ENCODE results near the gene GADD45B. TPM values are rescaled to one million over a fixed set of nuclear protein-coding genes. Genes with fewer than 3 reads are reported as not detected.
A peak's percentile ranks its signal among the peaks of the same experiment; 100 is the strongest.
"Not testable (repeated sequence)": the region's sequence is repeated elsewhere in the genome, so short reads cannot be mapped to it uniquely, and the experiment has no call there.

GADD45B gene
- total RNA-seq, 1 donor from 2014 or later = 102 TPM

DNA sequence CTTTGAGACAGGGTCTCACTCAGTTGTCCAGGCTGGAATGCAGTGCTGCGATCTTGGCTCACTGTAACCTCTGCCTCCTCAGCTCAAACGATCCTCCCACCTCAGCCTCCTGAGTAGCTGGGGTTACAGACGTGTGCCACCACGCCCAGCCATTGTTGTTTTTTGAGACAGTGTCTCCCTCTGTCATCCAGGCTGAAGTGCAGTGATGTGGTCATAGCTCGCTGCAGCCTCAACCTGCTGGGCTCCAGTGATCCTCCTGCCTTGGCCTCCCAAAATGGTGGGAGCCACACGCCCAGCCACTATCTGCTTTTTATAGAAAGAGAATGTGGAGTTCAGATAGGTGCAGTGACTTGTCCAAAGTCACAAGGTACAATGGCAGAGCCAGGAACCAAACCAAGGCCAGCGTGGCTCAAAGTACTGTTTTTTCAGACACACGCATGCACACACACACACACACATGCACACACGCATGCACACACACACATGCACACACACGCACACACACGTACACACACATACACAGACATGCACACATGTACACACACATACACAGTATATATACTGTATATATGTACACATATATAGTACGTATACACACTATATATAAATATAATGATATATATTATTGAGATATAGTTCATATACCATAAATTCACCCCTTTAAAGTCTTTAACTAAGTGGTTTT lies 6.6 kb downstream of the GADD45B start:
- intact Hi-C loops (cut with micrococcal nuclease) = no loop called here
- peaks cover 18% of the 10 kb centered on the region for H3K4me1 Mint-ChIP-seq
- peak; percentile 56 for DNase-seq
- H3K4me3 Mint-ChIP-seq = no peak overlapping the region
- H3K27me3 Mint-ChIP-seq = peaks cover 22% of the 10 kb centered on the region
- H3K36me3 Mint-ChIP-seq (ENCODE audit: low read depth) = peaks cover 17% of the 10 kb centered on the region
- peaks cover 5% of the 10 kb centered on the region for H3K9me3 Mint-ChIP-seq
- H3K27ac Mint-ChIP-seq = no peak overlapping the region

DNA sequence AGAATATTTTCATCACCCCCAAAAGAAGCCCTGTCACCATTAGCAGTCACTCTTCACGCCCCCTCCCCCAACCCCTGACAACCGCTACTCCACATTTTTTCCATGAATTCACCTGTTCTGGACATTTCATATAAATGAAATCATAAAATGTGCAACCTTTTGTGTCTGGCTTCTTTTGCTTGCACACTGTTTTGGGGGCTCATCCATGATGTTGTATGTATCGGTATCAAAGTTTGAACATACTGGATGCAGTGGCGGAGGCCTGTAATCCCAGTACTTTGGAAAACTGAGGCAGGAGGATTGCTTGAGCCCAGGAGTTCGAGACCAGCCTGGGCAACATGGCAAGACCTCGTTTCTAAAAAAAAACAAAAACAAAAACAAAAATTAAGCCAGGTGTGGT lies 7.2 kb downstream of the GADD45B start:
- intact Hi-C loops (cut with micrococcal nuclease) = no loop called here
- no peak overlapping the region for H3K4me3 Mint-ChIP-seq
- peaks cover 11% of the 10 kb centered on the region for H3K36me3 Mint-ChIP-seq (ENCODE audit: low read depth)
- DNase-seq = no peak
- H3K27me3 Mint-ChIP-seq = peaks cover 28% of the 10 kb centered on the region
- peaks cover 16% of the 10 kb centered on the region for H3K4me1 Mint-ChIP-seq
- H3K27ac Mint-ChIP-seq = no peak overlapping the region
- peaks cover 5% of the 10 kb centered on the region for H3K9me3 Mint-ChIP-seq

DNA sequence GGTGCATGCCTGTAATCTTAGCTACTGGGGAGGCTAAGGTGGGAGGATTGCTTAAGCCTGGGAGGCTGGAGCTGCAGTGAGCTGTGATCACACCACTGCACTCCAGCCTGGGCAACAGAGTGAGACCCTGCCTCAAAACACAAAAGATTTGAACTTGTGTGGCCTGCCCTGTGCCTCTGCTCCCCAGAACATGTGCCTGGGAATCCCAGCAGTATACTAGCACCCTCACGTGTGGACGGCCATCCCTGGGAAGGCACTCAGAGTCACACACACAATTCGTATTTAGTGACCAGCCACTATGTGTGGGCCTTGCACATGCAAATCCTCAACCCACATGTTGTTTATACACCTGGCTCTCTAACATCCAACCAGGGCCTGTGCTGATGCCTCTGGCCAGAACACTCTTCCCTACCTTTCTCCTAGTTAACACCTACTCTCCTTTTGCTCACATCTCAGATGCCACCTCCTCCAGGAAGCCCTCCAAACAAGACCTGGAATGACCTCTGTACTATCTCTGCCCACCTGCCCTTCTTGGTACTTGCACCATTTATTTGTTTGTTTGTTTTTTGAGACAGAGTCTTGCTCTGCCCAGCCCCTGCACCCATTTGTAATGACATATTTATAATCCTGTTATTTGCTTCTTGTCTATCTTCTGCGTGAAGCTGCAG lies 7.7 kb downstream of the GADD45B start:
- peaks cover 5% of the 10 kb centered on the region for H3K9me3 Mint-ChIP-seq
- H3K27ac Mint-ChIP-seq = no peak overlapping the region
- H3K27me3 Mint-ChIP-seq = peaks cover 32% of the 10 kb centered on the region
- no peak overlapping the region for H3K4me3 Mint-ChIP-seq
- peaks cover 14% of the 10 kb centered on the region for H3K4me1 Mint-ChIP-seq
- intact Hi-C loops (cut with micrococcal nuclease) = no loop called here
- no peak for DNase-seq
- peaks cover 6% of the 10 kb centered on the region for H3K36me3 Mint-ChIP-seq (ENCODE audit: low read depth)

DNA sequence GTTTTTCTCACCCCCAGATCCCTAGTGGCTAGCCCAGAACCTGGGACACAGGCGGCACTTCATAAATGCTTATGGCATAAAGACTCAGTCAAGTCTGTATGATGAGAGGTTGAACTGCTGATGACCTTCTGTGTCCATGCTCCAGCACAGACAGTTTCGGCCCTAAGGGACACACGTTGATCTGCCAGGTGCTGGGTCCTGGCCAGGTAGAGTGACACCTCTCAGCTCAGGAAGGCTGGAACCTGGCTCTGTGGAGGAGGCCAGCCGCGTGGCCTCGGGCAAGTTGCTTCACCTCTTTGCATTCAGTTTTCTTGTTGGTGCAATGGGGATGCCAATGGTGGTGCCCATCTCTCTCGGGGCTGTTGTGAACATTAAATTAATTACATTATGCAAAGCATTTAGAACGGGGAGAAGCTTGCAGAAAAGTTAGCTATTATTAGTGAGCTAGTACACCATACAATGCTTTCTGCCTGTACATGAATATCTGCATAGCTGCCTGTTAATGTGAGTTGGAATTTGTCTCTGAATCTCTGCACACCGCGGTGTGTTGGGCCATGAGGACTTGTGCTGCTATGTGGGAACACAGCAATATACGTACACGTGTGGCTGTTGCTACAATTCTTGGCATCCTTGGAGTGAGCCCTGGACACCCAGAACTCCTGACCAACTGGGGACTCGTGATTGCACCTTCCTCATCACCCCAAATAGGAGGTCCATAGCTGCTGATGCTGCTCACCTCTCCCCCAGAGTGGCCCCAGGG lies 8.4 kb downstream of the GADD45B start:
- H3K4me1 Mint-ChIP-seq = peaks cover 13% of the 10 kb centered on the region
- peaks cover 4% of the 10 kb centered on the region for H3K36me3 Mint-ChIP-seq (ENCODE audit: low read depth)
- H3K27me3 Mint-ChIP-seq = peaks cover 35% of the 10 kb centered on the region
- no peak overlapping the region for H3K27ac Mint-ChIP-seq
- H3K4me3 Mint-ChIP-seq = no peak overlapping the region
- intact Hi-C loops (cut with micrococcal nuclease) = no loop called here
- no peak for DNase-seq
- H3K9me3 Mint-ChIP-seq = peaks cover 5% of the 10 kb centered on the region

DNA sequence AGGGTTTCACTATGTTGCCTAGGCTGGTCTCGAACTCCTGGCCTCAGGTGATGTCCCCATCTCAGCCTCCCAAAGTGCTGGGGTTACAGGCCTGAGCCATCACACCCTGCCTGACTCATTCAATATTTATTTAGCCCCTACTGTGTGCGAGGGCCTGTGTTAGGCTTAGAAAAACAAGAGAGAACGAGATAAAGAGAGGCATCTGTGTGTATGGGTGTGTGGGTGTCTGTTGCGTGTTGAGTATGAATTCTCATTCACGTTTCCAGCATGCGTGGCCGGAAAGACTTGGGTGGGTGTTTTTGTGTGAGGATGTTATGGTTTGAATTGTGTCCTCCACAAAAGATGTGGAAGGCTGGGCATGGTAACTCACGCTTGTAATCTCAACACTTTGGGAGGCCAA lies 9.5 kb downstream of the GADD45B start:
- Mint-ChIP-seq H3K4me3 (no peak overlapping the region), H3K27me3 (peaks cover 43% of the 10 kb centered on the region), H3K9me3 (peaks cover 5% of the 10 kb centered on the region), H3K27ac (no peak overlapping the region), H3K36me3 (ENCODE audit: low read depth) (peaks cover 4% of the 10 kb centered on the region), H3K4me1 (peaks cover 9% of the 10 kb centered on the region)
- intact Hi-C loops (cut with micrococcal nuclease) = no loop called here
- no peak for DNase-seq

DNA sequence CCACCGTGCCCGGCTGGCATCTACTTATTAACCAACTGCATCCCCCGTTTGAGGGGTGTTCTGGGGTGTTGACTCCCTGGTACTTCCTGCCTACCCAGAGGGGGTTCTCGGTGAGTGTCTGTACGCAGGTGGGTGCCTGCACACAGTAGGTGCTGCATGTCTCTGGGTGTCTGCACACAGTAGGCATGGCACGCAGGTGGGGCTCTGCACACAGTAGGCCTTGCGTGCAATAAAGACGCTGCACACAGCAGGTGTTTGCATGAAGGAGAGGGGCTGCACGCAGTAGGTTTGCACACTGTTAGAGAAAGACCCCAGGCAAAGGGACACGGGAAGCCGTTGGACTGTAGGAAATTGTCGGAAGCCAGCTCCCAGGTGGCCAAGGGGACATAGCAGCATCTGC lies 11.2 kb downstream of the GADD45B start:
- no peak overlapping the region for H3K27ac Mint-ChIP-seq
- no peak overlapping the region for H3K4me3 Mint-ChIP-seq
- intact Hi-C loops (cut with micrococcal nuclease) = no loop called here
- DNase-seq = no peak
- peaks cover 4% of the 10 kb centered on the region for H3K36me3 Mint-ChIP-seq (ENCODE audit: low read depth)
- peaks cover 54% of the 10 kb centered on the region for H3K27me3 Mint-ChIP-seq
- H3K4me1 Mint-ChIP-seq = peaks cover 12% of the 10 kb centered on the region
- H3K9me3 Mint-ChIP-seq = peaks cover 5% of the 10 kb centered on the region

DNA sequence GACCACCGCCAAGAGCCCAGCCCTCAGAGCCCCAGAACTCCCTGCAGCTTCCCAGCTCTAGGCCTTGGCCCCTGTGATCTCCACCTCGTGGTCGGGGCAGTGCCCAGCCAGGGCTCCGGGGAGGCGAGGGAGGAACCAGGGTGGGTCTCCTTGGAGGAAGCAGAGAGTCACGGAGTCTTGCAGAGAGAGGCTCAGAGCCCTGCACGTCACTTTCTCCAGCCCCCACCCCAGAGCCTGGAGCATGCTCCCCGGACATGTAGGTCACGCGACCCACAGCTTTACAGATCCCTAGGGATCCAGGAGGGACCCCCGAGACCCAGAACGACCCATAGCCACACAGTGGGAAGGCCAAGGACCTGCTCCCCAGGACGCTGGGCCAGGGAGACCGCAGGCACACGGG lies 11.9 kb downstream of the GADD45B start:
- Mint-ChIP-seq H3K9me3 (peaks cover 5% of the 10 kb centered on the region), H3K27me3 (peaks cover 62% of the 10 kb centered on the region), H3K27ac (no peak overlapping the region), H3K4me3 (no peak overlapping the region), H3K36me3 (ENCODE audit: low read depth) (peaks cover 4% of the 10 kb centered on the region), H3K4me1 (peaks cover 16% of the 10 kb centered on the region)
- DNase-seq = peak; percentile 57
- intact Hi-C loops (cut with micrococcal nuclease) = no loop called here

DNA sequence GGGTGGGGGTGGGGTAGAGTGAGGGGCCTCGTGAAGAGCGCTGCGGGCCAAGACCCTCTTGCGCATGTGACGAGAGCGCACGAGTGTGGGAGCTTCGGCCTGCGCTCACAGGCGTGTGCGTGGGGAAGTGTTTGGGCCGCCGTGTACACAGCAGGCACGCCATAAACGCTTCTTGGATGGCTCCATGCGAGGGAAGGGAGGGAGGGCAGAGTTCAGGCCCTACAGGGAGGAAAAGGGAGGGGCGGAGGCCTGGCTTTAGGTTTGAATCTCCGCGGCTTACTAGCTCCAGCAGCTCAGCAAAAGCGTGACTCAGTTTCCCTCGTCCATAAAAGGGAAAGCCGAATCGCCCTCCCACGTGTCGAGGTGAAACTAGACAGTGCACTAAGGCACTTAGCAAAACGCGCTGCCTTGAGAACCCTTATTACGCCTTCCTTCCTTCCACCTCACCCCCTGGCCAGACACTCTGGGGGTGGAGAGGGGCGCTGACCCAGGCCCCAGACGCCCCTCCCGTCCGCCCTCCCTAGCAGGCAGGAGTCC lies 12.5 kb downstream of the GADD45B start:
- Mint-ChIP-seq H3K27ac (no peak overlapping the region), H3K4me3 (no peak overlapping the region), H3K4me1 (peaks cover 16% of the 10 kb centered on the region), H3K27me3 (peaks cover 65% of the 10 kb centered on the region), H3K36me3 (ENCODE audit: low read depth) (peaks cover 4% of the 10 kb centered on the region), H3K9me3 (peaks cover 5% of the 10 kb centered on the region)
- DNase-seq = no peak
- intact Hi-C loops (cut with micrococcal nuclease) = no loop called here

DNA sequence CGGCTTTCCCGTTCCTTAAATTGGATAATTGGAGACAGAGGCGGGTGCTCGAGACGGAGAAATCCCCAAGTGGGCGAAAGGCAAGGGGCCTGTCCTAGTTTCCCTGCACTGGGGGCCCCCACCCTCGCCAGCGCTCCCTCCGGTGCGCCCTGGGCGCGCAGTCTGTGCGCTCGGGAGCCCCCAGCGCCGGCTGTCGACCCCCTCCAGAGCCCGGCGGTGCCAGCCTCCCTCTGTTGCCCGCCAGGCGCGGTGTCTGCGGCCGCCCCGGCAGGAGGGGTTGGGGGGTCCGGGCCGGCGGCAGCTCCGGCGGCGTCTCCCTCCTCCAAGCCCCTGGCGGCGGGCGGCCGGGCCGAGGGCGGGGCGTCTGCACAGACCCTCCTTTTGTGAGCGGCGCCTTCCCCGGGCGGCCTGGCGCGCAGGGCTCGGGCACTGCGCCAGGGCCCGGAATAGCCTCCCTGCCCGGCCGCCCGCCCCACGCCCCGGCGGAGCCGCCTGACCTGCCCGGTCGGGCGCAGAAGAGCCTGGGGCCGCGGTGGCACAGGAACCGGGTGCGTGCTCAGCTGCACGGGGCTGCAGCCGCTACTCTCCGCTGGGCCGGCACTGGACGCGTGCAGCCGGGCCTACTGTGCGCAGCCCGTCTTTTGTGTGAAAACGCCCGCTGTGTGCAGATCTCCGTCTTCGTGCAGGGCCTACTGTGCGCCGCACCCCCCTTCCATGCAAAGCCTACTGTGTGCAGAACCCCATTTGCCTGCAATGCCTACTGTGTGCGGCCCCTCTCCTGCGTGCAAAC lies 13.2 kb downstream of the GADD45B start:
- H3K27ac Mint-ChIP-seq = no peak overlapping the region
- H3K4me1 Mint-ChIP-seq = peaks cover 23% of the 10 kb centered on the region
- DNase-seq = no peak
- peaks cover 67% of the 10 kb centered on the region for H3K27me3 Mint-ChIP-seq
- peak overlapping the region; percentile 45 for H3K4me3 Mint-ChIP-seq
- intact Hi-C loops (cut with micrococcal nuclease) = no loop called here
- no peaks in the 10 kb centered on the region for H3K36me3 Mint-ChIP-seq (ENCODE audit: low read depth)
- no peaks in the 10 kb centered on the region for H3K9me3 Mint-ChIP-seq

DNA sequence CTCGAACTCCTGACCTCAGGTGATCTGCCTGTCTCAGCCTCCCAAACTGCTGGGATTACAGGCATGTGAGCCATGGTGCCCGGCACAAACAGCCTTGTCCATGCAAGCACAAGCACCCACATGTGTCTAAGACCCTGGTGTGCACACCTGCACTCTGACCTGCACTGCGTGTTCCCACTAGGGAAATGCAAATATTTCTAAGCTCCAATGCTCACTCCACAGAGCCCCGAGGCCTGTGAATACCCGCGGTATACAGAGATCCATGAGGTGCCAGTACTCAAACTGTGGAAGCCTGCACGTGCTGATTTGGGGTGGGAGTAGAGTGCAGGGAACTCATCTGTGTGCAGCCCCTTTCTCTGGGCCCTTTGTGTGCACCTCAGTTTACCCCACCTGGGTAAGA lies 14.7 kb downstream of the GADD45B start:
- no peaks in the 10 kb centered on the region for H3K36me3 Mint-ChIP-seq (ENCODE audit: low read depth)
- no peak for DNase-seq
- H3K27me3 Mint-ChIP-seq = peaks cover 62% of the 10 kb centered on the region
- H3K27ac Mint-ChIP-seq = no peak overlapping the region
- no peaks in the 10 kb centered on the region for H3K9me3 Mint-ChIP-seq
- H3K4me3 Mint-ChIP-seq = no peak overlapping the region
- intact Hi-C loops (cut with micrococcal nuclease) = no loop called here
- peaks cover 28% of the 10 kb centered on the region for H3K4me1 Mint-ChIP-seq

DNA sequence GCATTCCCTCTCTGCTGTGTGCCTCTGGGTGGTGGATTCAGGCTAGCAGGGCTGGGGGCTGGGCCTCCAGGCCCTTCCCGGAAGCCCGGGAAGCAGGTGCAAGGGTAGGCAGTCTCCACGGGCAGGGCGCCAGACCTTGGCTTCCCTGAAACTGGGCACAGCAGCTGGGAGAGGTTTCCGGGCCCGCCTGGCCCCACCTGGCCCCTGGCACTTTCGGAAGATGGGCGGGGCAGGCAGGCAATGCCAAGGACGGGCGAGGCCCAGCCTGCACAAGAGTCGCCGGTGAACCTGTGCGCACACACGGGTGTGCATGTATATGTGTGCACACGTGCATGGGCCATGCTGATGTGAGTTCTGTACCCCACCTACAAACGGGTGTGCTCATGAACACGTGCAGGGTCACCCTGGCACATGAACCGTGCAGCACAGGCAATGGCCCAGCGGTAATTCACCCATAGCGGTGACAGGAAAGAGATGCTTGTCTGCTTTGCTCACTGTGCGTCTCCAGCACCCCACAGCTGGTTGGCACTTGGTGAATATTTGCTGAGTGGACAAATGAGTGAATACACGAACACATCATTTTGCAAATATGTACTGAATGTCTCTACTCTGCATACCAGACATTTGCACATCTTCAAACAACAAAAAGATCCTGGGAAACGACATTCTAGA lies 15.3 kb downstream of the GADD45B start:
- no peaks in the 10 kb centered on the region for H3K9me3 Mint-ChIP-seq
- no peaks in the 10 kb centered on the region for H3K36me3 Mint-ChIP-seq (ENCODE audit: low read depth)
- no peak for DNase-seq
- H3K27ac Mint-ChIP-seq = no peak overlapping the region
- peaks cover 60% of the 10 kb centered on the region for H3K27me3 Mint-ChIP-seq
- H3K4me3 Mint-ChIP-seq = no peak overlapping the region
- intact Hi-C loops (cut with micrococcal nuclease) = no loop called here
- peaks cover 34% of the 10 kb centered on the region for H3K4me1 Mint-ChIP-seq

DNA sequence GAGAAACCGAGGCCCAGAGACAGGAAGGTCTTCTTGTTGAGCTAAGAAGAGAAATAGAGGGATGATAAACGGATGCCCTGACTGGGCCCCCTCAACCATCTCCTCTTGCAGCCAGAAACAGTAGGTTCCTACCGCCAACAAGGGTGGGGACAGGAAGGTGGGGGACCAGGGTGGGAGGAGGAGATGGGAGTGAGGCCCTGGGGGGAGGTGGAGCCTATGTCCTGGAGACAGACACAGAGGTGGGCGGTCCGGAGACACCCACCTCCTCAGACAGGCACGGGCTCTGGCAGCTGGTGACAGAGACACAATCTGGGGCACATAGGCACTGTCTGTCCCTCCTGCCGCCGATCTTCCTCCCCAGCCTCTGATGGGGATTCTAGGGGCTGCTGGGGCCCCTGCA lies 16.9 kb downstream of the GADD45B start:
- DNase-seq = no peak
- no peaks in the 10 kb centered on the region for H3K36me3 Mint-ChIP-seq (ENCODE audit: low read depth)
- H3K27me3 Mint-ChIP-seq = peaks cover 52% of the 10 kb centered on the region
- H3K9me3 Mint-ChIP-seq = no peaks in the 10 kb centered on the region
- peaks cover 36% of the 10 kb centered on the region for H3K4me1 Mint-ChIP-seq
- H3K27ac Mint-ChIP-seq = no peak overlapping the region
- H3K4me3 Mint-ChIP-seq = no peak overlapping the region
- intact Hi-C loops (cut with micrococcal nuclease) = no loop called here

DNA sequence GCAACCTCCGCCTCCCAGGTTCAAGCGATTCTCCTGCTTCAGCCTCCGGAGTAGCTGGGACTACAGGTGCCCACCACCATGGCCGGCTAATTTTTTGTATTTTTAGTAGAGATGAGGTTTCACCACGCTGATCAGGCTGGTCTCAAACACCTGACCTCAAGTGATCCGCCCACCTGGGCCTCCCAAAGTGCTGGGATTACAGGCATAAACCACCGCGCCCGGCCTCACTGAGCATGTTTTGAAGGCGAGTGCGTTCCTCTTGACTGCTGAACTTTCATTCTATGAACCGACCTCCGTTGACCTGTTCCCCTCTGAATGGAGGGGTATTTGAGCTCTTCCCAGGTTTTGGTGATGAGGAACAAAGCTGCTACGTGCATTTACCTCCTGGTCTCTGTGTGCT lies 17.5 kb downstream of the GADD45B start:
- DNase-seq; H3K9me3 Mint-ChIP-seq; H3K27ac Mint-ChIP-seq; intact Hi-C loops (cut with micrococcal nuclease); H3K36me3 Mint-ChIP-seq (ENCODE audit: low read depth): not testable (repeated sequence)
- Mint-ChIP-seq H3K4me1 (peaks cover 35% of the 10 kb centered on the region), H3K4me3 (peak overlapping the region; percentile 70), H3K27me3 (peaks cover 50% of the 10 kb centered on the region)
